Prostate gland (tissue), 2 donors: ENCODE results near the gene MMP2. TPM values are rescaled to one million over a fixed set of nuclear protein-coding genes. Genes with fewer than 3 reads are reported as not detected.

Experiments used
- DNase-seq: peaks from one replicate; pipeline ENCODE4 v3.0.0-alpha.2; 2019; ENCODE audit warnings: low spot score
- H3K27ac ChIP-seq, 2 donors: fragments of 200-600 bp; sonication (generic); 2 replicates each; pipeline ENCODE4 v1.5.1; 2017 to 2019
- H3K27me3 ChIP-seq: fragments of 200-600 bp; sonication (generic); replicated peaks from 2 replicates; pipeline ENCODE4 v1.5.1; 2019; ENCODE audit not compliant: insufficient read depth
- H3K36me3 ChIP-seq, 2 donors: fragments of 200-600 bp; sonication (generic); 1 replicate in 1 of 2; 2 replicates in 1 of 2; pipeline versions ENCODE4 v1.5.1 to v1.8.1; 2017 to 2019
- H3K4me1 ChIP-seq: fragments of 200-600 bp; sonication (generic); replicated peaks from 2 replicates; pipeline ENCODE4 v1.5.1; 2019
- H3K4me3 ChIP-seq, 2 donors: fragments of 200-600 bp; sonication (generic); 2 replicates each; pipeline ENCODE4 v1.5.1; 2017 to 2019
- H3K9me3 ChIP-seq: fragments of 200-600 bp; sonication (generic); 2 replicates; pipeline ENCODE4 v1.5.1; 2017
- POLR2A ChIP-seq: fragments of 450-650 bp; IDR thresholded peaks from one replicate; pipeline ENCODE4 v1.6.1; 2016; ENCODE audit warnings: antibody characterized with exemption, mild to moderate bottlenecking
- POLR2AphosphoS5 ChIP-seq: sonication (generic); formaldehyde crosslinking; IDR thresholded peaks from one replicate; pipeline ENCODE4 v1.6.1; 2017; ENCODE audit warnings: antibody characterized with exemption
- WGBS: methylation state at CpG from one replicate; pipeline ENCODE4 v1.1.5; 2018; 5-methylcytosine and 5-hydroxymethylcytosine counted together
- intact Hi-C: fragments of 100-400 bp; cut with DNase I; formaldehyde crosslinking; loops from one replicate; pipeline ENCODE4 v1.14.2; 2022
- total RNA-seq, 2 donors: library from RNA; depleted of rRNA; stranded (reverse); fragments of >200 nt; gene quantifications; one replicate each; pipeline ENCODE4 v1.1.0, GENCODE V29; 2016
- TF ChIP-seq, protein P1 (sequence below), 4 experiments: fragments of 200-600 bp in 2 of 4; fragments of 450-650 bp in 2 of 4; sonication (generic) in 2 of 4; IDR thresholded peaks; 1 replicate in 3 of 4; 2 replicates in 1 of 4; pipeline ENCODE4 v1.5.1; 2016 to 2019; ENCODE audit warnings: antibody characterized with exemption in 4 of 4, mild to moderate bottlenecking in 2 of 4, moderate library complexity in 2 of 4

Gene MMP2
- total RNA-seq, 2 donors from 2014 or later = 22.9 to 175 TPM

DNA sequence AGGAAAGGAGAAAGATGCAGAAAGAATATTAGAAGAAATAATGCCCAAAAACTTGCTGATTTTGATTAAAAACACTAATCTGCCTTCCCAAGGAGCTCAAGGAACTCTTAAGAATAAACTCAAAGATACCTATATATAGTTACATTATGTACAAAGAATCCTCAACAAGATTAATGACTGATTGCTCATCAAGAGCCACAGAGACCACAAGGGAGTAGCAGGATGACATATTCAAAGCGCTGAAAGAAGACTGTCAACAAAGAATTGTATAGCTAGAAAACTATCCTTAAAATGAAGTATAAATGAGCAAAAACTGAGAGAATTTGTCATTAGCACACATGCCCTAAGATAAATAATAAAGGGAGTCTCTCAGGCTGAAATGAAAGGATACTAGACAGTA, 36.1 kb downstream of the MMP2 start:
- 95% methylated on average over 1 of the region's 1 CpG for WGBS
- Histone ChIP-seq H3K36me3 (no peaks in the 10 kb centered on the region), H3K27ac (no peak overlapping the region), H3K4me3 (no peak overlapping the region), H3K9me3 (no peaks in the 10 kb centered on the region), H3K27me3 (no peaks in the 10 kb centered on the region), H3K4me1 (no peaks in the 10 kb centered on the region)
- no peak for DNase-seq
- intact Hi-C loops = no loop called here
- TF ChIP-seq POLR2AphosphoS5 (no peak), POLR2A (no peak)
- TF ChIP-seq, protein P1, sequence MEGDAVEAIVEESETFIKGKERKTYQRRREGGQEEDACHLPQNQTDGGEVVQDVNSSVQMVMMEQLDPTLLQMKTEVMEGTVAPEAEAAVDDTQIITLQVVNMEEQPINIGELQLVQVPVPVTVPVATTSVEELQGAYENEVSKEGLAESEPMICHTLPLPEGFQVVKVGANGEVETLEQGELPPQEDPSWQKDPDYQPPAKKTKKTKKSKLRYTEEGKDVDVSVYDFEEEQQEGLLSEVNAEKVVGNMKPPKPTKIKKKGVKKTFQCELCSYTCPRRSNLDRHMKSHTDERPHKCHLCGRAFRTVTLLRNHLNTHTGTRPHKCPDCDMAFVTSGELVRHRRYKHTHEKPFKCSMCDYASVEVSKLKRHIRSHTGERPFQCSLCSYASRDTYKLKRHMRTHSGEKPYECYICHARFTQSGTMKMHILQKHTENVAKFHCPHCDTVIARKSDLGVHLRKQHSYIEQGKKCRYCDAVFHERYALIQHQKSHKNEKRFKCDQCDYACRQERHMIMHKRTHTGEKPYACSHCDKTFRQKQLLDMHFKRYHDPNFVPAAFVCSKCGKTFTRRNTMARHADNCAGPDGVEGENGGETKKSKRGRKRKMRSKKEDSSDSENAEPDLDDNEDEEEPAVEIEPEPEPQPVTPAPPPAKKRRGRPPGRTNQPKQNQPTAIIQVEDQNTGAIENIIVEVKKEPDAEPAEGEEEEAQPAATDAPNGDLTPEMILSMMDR (IDR thresholded peaks at IDR 0.05) = no peak

DNA sequence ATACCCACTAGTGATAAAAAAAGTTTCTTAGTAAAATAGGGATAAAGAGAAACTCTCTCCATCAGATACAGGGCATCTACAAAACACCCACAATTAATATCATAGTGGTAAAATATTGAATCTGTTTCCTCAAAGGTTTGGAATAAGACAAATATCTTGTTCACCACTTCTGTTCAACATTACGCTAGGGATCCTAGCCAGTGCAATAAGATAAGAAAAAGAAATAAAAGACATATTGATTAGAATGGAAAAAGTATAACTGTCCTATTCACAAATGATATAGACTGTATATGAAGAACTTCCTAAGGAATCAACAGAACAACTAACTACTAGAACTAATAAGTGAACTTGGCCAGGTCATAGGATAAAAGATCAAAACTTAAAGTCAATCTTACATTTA, 42.8 kb downstream of the MMP2 start:
- no peak for TF ChIP-seq POLR2AphosphoS5
- TF ChIP-seq, protein P1 (IDR thresholded peaks at IDR 0.05) = no peak
- TF ChIP-seq POLR2A = no peak
- H3K27me3 ChIP-seq = no peaks in the 10 kb centered on the region
- 50% methylated on average over 1 of the region's 1 CpG for WGBS
- H3K4me1 ChIP-seq = no peaks in the 10 kb centered on the region
- intact Hi-C loops = no loop called here
- H3K4me3 ChIP-seq = no peak overlapping the region
- H3K36me3 ChIP-seq = no peaks in the 10 kb centered on the region
- H3K9me3 ChIP-seq = no peaks in the 10 kb centered on the region
- no peak overlapping the region for H3K27ac ChIP-seq
- no peak for DNase-seq

DNA sequence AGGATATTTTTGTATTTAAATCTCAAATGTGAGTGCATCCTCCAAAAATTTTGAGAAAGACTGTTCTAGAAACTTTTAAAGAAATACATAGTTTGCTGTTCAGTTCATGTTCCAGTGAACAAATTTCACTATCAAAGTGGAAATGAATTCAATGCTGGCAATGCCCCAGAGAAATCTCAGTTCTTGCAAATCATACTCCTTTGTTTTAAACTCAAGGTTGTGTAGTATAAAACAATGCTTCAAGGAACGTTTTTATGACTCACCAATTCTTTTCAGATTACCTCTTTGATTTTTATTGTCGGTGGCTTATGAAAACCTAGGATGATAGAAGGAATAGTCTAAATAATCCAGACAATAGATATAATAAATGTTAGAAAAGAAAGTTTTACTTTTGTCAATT, 47.4 kb downstream of the MMP2 start:
- Histone ChIP-seq H3K4me1 (no peaks in the 10 kb centered on the region), H3K27me3 (no peaks in the 10 kb centered on the region), H3K4me3 (no peak overlapping the region), H3K27ac (no peak overlapping the region), H3K36me3 (no peaks in the 10 kb centered on the region), H3K9me3 (no peaks in the 10 kb centered on the region)
- no peak for DNase-seq
- WGBS = 28% methylated on average over 2 of the region's 2 CpGs
- TF ChIP-seq, protein P1 (IDR thresholded peaks at IDR 0.05) = no peak
- no peak for TF ChIP-seq POLR2A
- no peak for TF ChIP-seq POLR2AphosphoS5
- intact Hi-C loops = no loop called here

DNA sequence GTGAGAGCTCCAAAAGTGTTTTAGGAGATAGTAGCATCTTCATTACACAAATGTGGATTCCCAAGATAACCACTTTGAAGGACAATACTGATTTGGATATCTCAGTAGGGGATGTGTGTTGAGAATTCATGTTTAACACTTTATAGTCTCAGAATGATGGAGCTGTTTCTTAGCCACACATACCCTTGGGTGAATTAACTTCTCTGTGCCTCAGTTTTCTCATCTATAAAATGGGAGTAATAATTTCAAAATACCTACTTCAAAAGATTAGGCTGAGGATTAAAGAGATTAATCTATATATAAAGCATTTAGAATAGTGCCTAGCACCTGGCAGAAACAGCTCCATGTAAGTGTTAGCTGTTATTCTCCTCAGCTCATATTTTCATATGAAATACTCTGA, 48.9 kb downstream of the MMP2 start:
- intact Hi-C loops = no loop called here
- H3K4me1 ChIP-seq = no peaks in the 10 kb centered on the region
- no peak for DNase-seq
- H3K27ac ChIP-seq = no peak overlapping the region
- H3K36me3 ChIP-seq = no peaks in the 10 kb centered on the region
- no peak overlapping the region for H3K4me3 ChIP-seq
- no peaks in the 10 kb centered on the region for H3K27me3 ChIP-seq
- TF ChIP-seq, protein P1 (IDR thresholded peaks at IDR 0.05) = no peak
- TF ChIP-seq POLR2AphosphoS5 = no peak
- no peak for TF ChIP-seq POLR2A
- no peaks in the 10 kb centered on the region for H3K9me3 ChIP-seq

DNA sequence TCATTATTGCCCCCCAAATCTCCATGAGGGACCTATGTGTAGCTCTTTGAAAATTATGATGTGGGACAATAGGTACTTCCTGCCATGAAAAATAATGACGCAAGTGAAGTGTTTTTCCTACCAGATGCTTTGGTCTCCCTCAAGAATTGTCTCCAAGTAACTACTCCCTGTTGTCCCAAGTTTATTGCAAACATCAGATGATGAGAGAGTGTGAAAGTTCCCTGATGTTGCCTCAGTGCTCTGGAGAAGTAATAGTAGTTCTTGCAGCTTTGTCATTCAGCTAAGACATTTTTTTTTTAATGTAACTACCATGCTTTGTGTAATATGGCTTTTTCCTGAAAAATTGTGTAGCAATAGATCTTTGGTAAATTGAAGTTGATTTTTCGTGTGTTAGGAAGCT, 50.0 kb downstream of the MMP2 start:
- WGBS = 81% methylated on average over 2 of the region's 2 CpGs
- Histone ChIP-seq H3K4me1 (no peaks in the 10 kb centered on the region), H3K27me3 (no peaks in the 10 kb centered on the region), H3K4me3 (no peak overlapping the region), H3K36me3 (no peaks in the 10 kb centered on the region), H3K27ac (no peak overlapping the region), H3K9me3 (no peaks in the 10 kb centered on the region)
- intact Hi-C loops = no loop called here
- DNase-seq = no peak
- TF ChIP-seq POLR2A (no peak), POLR2AphosphoS5 (no peak)
- TF ChIP-seq, protein P1 (IDR thresholded peaks at IDR 0.05) = no peak
